GM21423 (cell line): Measurements from ENCODE around the gene KDM2A.
"Not testable (repeated sequence)": the region's sequence is repeated elsewhere in the genome, so short reads cannot be mapped to it uniquely, and the experiment has no call there.

Source experiments
- ATAC-seq: cut with Tn5 transposase; IDR thresholded peaks from one replicate; pipeline ENCODE4 v1.9.1; 2021; ENCODE audit warnings: mild to moderate bottlenecking, moderate library complexity; ENCODE audit not compliant: unreplicated experiment

Gene KDM2A

GRCh38 chr11:67233584-67234190 is 114.6 kb downstream of the KDM2A start:
- ATAC-seq = no peak

GRCh38 chr11:67234571-67234970 is 115.5 kb downstream of the KDM2A start:
- ATAC-seq = not testable (repeated sequence)

- ATAC-seq = no peak
Observed at GRCh38 chr11:67237574-67237973, 118.5 kb downstream of the KDM2A start.

- ATAC-seq = no peak
Observed at GRCh38 chr11:67238894-67239782, 120.1 kb downstream of the KDM2A start.

- peak; percentile 88 for ATAC-seq
Observed at GRCh38 chr11:67239783-67240575, 120.9 kb downstream of the KDM2A start.

- ATAC-seq = peak; percentile 28
Observed at GRCh38 chr11:67240576-67241389, 121.7 kb downstream of the KDM2A start.

GRCh38 chr11:67242548-67242947 is 123.5 kb downstream of the KDM2A start:
- ATAC-seq = no peak

GRCh38 chr11:67243051-67243450 is 124.0 kb downstream of the KDM2A start:
- ATAC-seq = no peak

GRCh38 chr11:67245046-67245445 is 126.0 kb downstream of the KDM2A start:
- ATAC-seq = no peak

- no peak for ATAC-seq
Observed at GRCh38 chr11:67247946-67248550, 129.0 kb downstream of the KDM2A start.

GRCh38 chr11:67248653-67249052 is 129.6 kb downstream of the KDM2A start:
- no peak for ATAC-seq

GRCh38 chr11:67250059-67251043 is 131.3 kb downstream of the KDM2A start:
- no peak for ATAC-seq

GRCh38 chr11:67251841-67252240 is 132.8 kb downstream of the KDM2A start:
- no peak for ATAC-seq

GRCh38 chr11:67252831-67253239 is 133.8 kb downstream of the KDM2A start:
- no peak for ATAC-seq

GRCh38 chr11:67253872-67254624 is 135.0 kb downstream of the KDM2A start:
- ATAC-seq = no peak

GRCh38 chr11:67254798-67255197 is 135.7 kb downstream of the KDM2A start:
- ATAC-seq = no peak

GRCh38 chr11:67255353-67255752 is 136.3 kb downstream of the KDM2A start:
- ATAC-seq = no peak

- no peak for ATAC-seq
Observed at GRCh38 chr11:67255864-67256263, 136.8 kb downstream of the KDM2A start.
